GM10266 (cell line): Measurements from ENCODE around the gene SGK2.

Experiments
- DNase-seq: peaks from one replicate; pipeline ENCODE4 v3.0.0; 2012; ENCODE audit errors: extremely low spot score
- TF ChIP-seq, protein P1 (sequence below): IDR thresholded peaks from 2 replicates; pipeline ENCODE4 v1.5.1; 2012; ENCODE audit warnings: mild to moderate bottlenecking, low read depth; ENCODE audit not compliant: control insufficient read depth, insufficient read depth; ENCODE audit errors: missing control alignments

Gene SGK2

DNA sequence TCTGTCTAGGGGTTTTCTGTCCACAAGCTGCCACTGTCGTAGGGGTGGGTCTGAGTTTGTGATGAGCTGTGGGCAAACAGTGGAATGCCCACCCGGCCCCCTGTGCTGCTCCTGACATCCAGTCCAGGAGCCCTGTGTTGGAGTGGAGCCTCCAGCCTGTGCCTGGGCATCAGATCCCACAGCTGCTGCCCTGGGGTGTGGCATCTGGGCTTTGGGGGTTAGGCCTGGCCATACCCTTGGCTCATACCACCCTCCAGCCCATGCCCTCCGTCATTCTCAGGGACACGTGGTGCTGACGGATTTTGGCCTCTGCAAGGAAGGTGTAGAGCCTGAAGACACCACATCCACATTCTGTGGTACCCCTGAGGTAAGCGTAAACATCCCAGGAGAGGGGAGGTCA lies 12.9 kb downstream of the SGK2 start:
- no peak for DNase-seq
- TF ChIP-seq, protein P1, sequence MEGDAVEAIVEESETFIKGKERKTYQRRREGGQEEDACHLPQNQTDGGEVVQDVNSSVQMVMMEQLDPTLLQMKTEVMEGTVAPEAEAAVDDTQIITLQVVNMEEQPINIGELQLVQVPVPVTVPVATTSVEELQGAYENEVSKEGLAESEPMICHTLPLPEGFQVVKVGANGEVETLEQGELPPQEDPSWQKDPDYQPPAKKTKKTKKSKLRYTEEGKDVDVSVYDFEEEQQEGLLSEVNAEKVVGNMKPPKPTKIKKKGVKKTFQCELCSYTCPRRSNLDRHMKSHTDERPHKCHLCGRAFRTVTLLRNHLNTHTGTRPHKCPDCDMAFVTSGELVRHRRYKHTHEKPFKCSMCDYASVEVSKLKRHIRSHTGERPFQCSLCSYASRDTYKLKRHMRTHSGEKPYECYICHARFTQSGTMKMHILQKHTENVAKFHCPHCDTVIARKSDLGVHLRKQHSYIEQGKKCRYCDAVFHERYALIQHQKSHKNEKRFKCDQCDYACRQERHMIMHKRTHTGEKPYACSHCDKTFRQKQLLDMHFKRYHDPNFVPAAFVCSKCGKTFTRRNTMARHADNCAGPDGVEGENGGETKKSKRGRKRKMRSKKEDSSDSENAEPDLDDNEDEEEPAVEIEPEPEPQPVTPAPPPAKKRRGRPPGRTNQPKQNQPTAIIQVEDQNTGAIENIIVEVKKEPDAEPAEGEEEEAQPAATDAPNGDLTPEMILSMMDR, result no peak

DNA sequence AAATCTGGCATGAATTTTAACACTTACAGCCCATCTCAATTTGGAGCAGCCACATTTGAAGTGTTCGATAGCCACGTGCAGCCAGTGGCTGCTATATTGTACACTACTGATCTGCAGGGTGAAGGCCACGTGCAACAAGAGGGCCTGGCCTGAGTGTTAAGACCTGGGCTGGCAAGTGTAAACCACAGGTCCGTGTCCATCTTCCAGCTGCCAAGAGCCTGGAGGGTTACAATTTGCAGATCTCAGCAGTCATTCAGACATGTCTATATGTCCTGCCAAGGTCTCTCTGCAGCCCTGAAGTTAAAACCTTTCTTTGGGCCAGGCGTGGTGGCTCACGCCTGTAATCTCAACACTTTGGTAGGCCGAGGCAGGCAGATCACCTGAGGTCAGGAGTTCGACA lies 14.1 kb downstream of the SGK2 start:
- TF ChIP-seq, protein P1, result no peak
- no peak for DNase-seq

DNA sequence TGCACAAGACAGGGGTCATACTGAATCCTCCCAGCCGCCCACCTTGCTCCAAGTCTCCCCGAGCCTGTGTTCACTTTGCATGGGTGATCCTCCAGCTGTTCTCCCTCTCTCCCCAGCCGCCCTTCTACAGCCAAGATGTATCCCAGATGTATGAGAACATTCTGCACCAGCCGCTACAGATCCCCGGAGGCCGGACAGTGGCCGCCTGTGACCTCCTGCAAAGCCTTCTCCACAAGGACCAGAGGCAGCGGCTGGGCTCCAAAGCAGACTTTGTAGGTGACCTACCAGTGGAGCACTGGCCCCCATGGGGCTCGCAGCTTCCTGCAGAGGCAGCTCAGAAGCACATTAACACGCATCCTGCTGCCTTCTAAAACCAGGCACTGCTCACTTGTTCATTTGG lies 17.3 kb downstream of the SGK2 start:
- DNase-seq, result no peak
- TF ChIP-seq, protein P1, result no peak

DNA sequence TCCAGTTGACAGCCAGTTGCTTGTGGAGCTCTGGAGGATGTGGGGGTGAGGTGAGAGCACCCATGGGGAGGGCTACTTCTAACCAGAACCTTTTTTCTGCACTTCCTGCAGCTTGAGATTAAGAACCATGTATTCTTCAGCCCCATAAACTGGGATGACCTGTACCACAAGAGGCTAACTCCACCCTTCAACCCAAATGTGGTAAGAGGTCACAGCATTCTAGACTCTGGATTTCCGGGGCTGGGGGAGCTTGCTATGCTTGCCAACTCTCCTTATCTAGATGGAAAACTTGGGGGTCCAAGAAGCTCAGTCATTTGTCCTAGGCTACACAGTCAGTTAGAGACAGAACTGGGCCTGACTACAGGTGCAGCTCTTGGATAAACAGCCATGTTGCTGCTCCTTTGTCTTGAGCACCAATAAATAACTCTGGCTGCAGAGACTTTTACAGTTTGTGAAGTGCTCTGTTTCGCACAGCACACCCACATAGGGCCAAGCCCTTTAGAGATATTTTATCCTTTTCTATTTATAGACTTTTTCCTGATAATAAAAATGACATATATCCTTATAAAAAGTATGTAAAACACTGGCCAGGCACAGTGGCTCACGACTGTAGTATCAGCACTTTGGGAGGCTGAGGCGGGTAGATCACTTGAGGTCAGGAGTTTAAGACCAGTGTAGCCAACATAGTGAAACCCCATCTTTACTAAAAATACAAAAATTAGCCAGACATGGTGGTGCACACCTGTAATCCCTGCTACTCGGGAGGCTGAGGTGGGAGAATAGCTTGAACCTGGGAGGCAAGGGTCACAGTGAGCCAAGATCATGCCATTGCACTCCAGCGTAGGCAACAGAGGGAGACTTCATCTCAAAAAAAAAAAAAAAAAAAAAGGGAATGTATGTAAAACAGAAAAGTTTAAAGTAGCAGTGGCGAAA lies 21.3 kb downstream of the SGK2 start:
- DNase-seq, result no peak
- TF ChIP-seq, protein P1, result no peak

DNA sequence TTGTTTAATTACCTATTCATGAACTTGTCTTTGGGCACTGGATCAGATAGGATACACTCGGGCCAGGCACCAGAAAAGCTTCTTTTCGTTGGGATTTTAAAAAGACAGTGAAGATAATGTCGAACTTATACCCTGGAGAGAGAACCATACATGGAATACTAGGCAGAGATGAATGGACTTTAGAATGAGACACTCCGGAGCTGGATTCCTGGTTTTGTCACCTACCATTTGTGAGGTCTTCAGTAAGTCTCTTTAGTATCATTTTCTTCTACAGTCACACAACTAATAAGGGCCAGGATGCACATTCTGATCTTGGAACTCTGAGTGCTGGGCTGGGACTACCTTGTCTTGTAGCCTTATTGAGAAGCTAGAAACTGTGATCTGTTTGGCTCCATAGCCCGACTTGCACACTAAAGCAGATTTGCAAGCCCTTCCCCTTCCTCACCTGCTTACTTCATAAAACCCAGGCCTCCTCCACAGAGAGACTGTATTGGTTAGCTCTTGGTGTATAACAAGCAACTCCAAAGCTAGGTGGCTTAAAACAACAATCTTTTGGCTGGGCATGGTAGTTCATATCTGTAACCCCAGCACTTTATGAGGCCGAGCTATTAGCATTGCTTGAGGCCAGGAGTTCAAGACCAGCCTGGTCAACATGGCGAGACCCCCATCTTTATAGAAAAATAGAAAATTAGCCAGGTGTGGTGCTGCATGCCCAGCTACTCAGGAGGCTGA lies 24.5 kb downstream of the SGK2 start:
- TF ChIP-seq, protein P1, result no peak
- no peak for DNase-seq

DNA sequence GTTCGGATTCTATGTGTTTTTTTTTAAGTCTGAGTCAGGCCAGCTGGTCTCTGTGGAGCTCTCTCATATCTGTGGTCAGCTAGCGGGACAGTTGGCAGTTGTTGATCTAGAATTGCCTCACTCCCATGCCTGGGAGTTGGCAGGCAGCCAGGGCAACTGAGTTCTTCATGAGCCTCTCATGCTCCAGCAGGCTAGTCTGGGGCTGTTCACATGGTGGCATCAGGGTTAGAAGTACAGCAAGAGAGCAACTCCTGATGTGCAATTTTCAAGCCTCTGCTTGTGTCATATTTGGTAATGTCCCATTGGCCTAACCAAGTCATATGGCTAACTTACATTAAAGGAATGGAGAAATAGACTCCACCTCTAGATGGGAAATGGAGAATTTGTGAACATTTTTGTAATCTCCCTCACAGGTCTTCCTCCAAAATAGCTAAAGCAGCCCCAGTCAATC lies 25.2 kb downstream of the SGK2 start:
- no peak for DNase-seq
- TF ChIP-seq, protein P1, result no peak

DNA sequence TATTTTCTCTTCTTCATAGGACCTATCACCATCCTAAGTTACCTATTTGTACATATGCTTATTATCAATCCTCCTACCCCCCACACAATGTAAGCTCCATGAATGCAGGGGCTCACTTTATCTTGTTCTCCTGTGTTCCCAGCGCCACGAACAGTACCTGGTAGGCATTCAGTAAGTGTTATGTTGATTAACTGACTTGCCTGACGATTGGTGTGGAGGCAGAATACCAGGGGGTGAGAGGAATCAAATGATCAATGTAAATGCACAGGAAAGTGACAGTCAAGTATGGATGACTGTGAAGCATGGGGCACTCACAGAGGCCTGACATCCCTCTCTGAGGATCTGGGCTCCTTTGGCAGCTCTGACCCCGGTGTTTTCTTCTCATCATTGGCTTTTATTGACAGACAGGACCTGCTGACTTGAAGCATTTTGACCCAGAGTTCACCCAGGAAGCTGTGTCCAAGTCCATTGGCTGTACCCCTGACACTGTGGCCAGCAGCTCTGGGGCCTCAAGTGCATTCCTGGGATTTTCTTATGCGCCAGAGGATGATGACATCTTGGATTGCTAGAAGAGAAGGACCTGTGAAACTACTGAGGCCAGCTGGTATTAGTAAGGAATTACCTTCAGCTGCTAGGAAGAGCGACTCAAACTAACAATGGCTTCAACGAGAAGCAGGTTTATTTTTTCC lies 25.8 kb downstream of the SGK2 start:
- no peak for DNase-seq
- TF ChIP-seq, protein P1, result no peak
